HEK293 (cell line): ENCODE data around the gene BIRC7.
A peak's percentile ranks its signal among the peaks of the same experiment; 100 is the strongest.

Experiments
- IKZF3 ChIP-seq: fragments of 450-650 bp; IDR thresholded peaks from 2 replicates; pipeline ENCODE4 v1.5.0; 2018; ENCODE audit warnings: missing biosample characterization, mild to moderate bottlenecking, missing genetic modification characterization, moderate library complexity
- KLF10 ChIP-seq: fragments of 450-650 bp; IDR thresholded peaks from 2 replicates; pipeline ENCODE4 v1.5.1; 2018; ENCODE audit warnings: missing biosample characterization, mild to moderate bottlenecking, missing genetic modification characterization
- MEIS1 ChIP-seq: sonication (generic); formaldehyde crosslinking; IDR thresholded peaks from 2 replicates; pipeline ENCODE4 v1.8.1; 2022; ENCODE audit warnings: missing genetic modification reagents, mild to moderate bottlenecking, borderline replicate concordance
- OVOL3 ChIP-seq: fragments of 450-650 bp; formaldehyde crosslinking; IDR thresholded peaks from 2 replicates; pipeline ENCODE4 v1.5.1; 2016; ENCODE audit warnings: missing biosample characterization, missing genetic modification characterization
- SP7 ChIP-seq: fragments of 450-650 bp; formaldehyde crosslinking; IDR thresholded peaks from 2 replicates; pipeline ENCODE4 v1.5.1; 2016; ENCODE audit warnings: missing biosample characterization, missing genetic modification characterization
- ZBTB21 ChIP-seq: fragments of 450-650 bp; formaldehyde crosslinking; IDR thresholded peaks from 2 replicates; pipeline ENCODE4 v1.5.1; 2017; ENCODE audit warnings: missing biosample characterization, missing genetic modification characterization
- ZBTB48 ChIP-seq: fragments of 450-650 bp; formaldehyde crosslinking; IDR thresholded peaks from 2 replicates; pipeline ENCODE4 v1.5.1; 2016; ENCODE audit warnings: missing biosample characterization, missing genetic modification characterization
- ZBTB7A ChIP-seq: fragments of 450-650 bp; formaldehyde crosslinking; IDR thresholded peaks from 2 replicates; pipeline ENCODE4 v1.5.1; 2016; ENCODE audit warnings: low read depth, missing biosample characterization, missing genetic modification characterization
- ZFHX2 ChIP-seq: fragments of 450-650 bp; formaldehyde crosslinking; conservative IDR thresholded peaks from 2 replicates; pipeline ENCODE4 v1.5.1; 2016; ENCODE audit warnings: missing biosample characterization, missing genetic modification characterization
- ZFP37 ChIP-seq: fragments of 450-650 bp; formaldehyde crosslinking; IDR thresholded peaks from 2 replicates; pipeline ENCODE4 v1.5.1; 2016; ENCODE audit warnings: missing biosample characterization, missing genetic modification characterization
- ZFP41 ChIP-seq: fragments of 450-650 bp; formaldehyde crosslinking; IDR thresholded peaks from 2 replicates; pipeline ENCODE4 v1.5.1; 2016; ENCODE audit warnings: missing biosample characterization, missing genetic modification characterization, borderline replicate concordance
- ZNF10 ChIP-seq: fragments of 450-650 bp; formaldehyde crosslinking; IDR thresholded peaks from 2 replicates; pipeline ENCODE4 v1.5.1; 2017; ENCODE audit warnings: missing biosample characterization, missing genetic modification characterization
- ZNF132 ChIP-seq: fragments of 450-650 bp; formaldehyde crosslinking; IDR thresholded peaks from 2 replicates; pipeline ENCODE4 v1.5.1; 2017; ENCODE audit warnings: missing biosample characterization, missing genetic modification characterization, borderline replicate concordance
- ZNF157 ChIP-seq: fragments of 450-650 bp; formaldehyde crosslinking; IDR thresholded peaks from 2 replicates; pipeline ENCODE4 v1.5.1; 2016; ENCODE audit warnings: missing biosample characterization, missing genetic modification characterization
- ZNF335 ChIP-seq: fragments of 450-650 bp; formaldehyde crosslinking; conservative IDR thresholded peaks from 2 replicates; pipeline ENCODE4 v1.5.1; 2016; ENCODE audit warnings: missing biosample characterization, missing genetic modification characterization
- ZNF341 ChIP-seq: fragments of 450-650 bp; formaldehyde crosslinking; IDR thresholded peaks from 2 replicates; pipeline ENCODE4; 2016; ENCODE audit warnings: low read depth, missing biosample characterization, missing genetic modification characterization
- ZNF354C ChIP-seq: fragments of 450-650 bp; formaldehyde crosslinking; IDR thresholded peaks from 2 replicates; pipeline ENCODE4 v1.5.1; 2016; ENCODE audit warnings: missing biosample characterization, missing genetic modification characterization, low read depth, borderline replicate concordance
- ZNF37A ChIP-seq: fragments of 450-650 bp; IDR thresholded peaks from 2 replicates; pipeline ENCODE4 v1.5.1; 2018; ENCODE audit warnings: missing biosample characterization, missing genetic modification characterization
- ZNF394 ChIP-seq: fragments of 450-650 bp; formaldehyde crosslinking; IDR thresholded peaks from 2 replicates; pipeline ENCODE4 v1.5.1; 2016; ENCODE audit warnings: missing biosample characterization, missing genetic modification characterization, mild to moderate bottlenecking, moderate library complexity, borderline replicate concordance
- ZNF416 ChIP-seq: fragments of 450-650 bp; formaldehyde crosslinking; IDR thresholded peaks from 2 replicates; pipeline ENCODE4 v1.5.1; 2016; ENCODE audit warnings: missing biosample characterization, missing genetic modification characterization
- ZNF473 ChIP-seq: fragments of 450-650 bp; formaldehyde crosslinking; IDR thresholded peaks from 2 replicates; pipeline ENCODE4 v1.5.1; 2017; ENCODE audit warnings: missing biosample characterization, missing genetic modification characterization
- ZNF530 ChIP-seq: fragments of 450-650 bp; formaldehyde crosslinking; IDR thresholded peaks from 2 replicates; pipeline ENCODE4 v1.5.1; 2016; ENCODE audit warnings: low read depth, missing biosample characterization, missing genetic modification characterization
- ZNF549 ChIP-seq: fragments of 450-650 bp; IDR thresholded peaks from 2 replicates; pipeline ENCODE4 v1.5.1; 2018; ENCODE audit warnings: missing biosample characterization, missing genetic modification characterization, mild to moderate bottlenecking, inconsistent platforms, moderate library complexity
- ZNF561 ChIP-seq: fragments of 450-650 bp; IDR thresholded peaks from 2 replicates; pipeline ENCODE4 v1.5.1; 2018; ENCODE audit warnings: missing biosample characterization, missing genetic modification characterization, borderline replicate concordance
- ZNF580 ChIP-seq: fragments of 450-650 bp; formaldehyde crosslinking; IDR thresholded peaks from 2 replicates; pipeline ENCODE4 v1.5.1; 2016; ENCODE audit warnings: missing biosample characterization, missing genetic modification characterization
- ZNF585B ChIP-seq: fragments of 450-650 bp; formaldehyde crosslinking; IDR thresholded peaks from 2 replicates; pipeline ENCODE4 v1.5.1; 2016; ENCODE audit warnings: missing biosample characterization, missing genetic modification characterization
- ZNF596 ChIP-seq: fragments of 450-650 bp; IDR thresholded peaks from 2 replicates; pipeline ENCODE4 v1.5.0; 2018; ENCODE audit warnings: missing biosample characterization, mild to moderate bottlenecking, missing genetic modification characterization, moderate library complexity
- ZNF626 ChIP-seq: fragments of 450-650 bp; sonication (Bioruptor Pico); formaldehyde crosslinking; IDR thresholded peaks from 2 replicates; pipeline ENCODE4 v1.5.1; 2018; ENCODE audit warnings: missing biosample characterization, missing genetic modification characterization, inconsistent platforms
- ZNF792 ChIP-seq: fragments of 450-650 bp; formaldehyde crosslinking; IDR thresholded peaks from 2 replicates; pipeline ENCODE4 v1.5.1; 2016; ENCODE audit warnings: missing biosample characterization, missing genetic modification characterization
- ZNF843 ChIP-seq: fragments of 450-650 bp; formaldehyde crosslinking; IDR thresholded peaks from 2 replicates; pipeline ENCODE4 v1.5.1; 2016; ENCODE audit warnings: missing biosample characterization, missing genetic modification characterization
- ZSCAN16 ChIP-seq: fragments of 450-650 bp; formaldehyde crosslinking; IDR thresholded peaks from 2 replicates; pipeline ENCODE4 v1.5.1; 2016; ENCODE audit warnings: missing biosample characterization, missing genetic modification characterization
- TF ChIP-seq, protein P1 (sequence below): fragments of 450-650 bp; formaldehyde crosslinking; IDR thresholded peaks from 2 replicates; pipeline ENCODE4 v1.5.1; 2016; ENCODE audit warnings: missing biosample characterization, missing genetic modification characterization
- TF ChIP-seq, protein P2 (sequence below): fragments of 450-650 bp; formaldehyde crosslinking; IDR thresholded peaks from 2 replicates; pipeline ENCODE4 v1.5.1; 2016; ENCODE audit warnings: missing biosample characterization, missing genetic modification characterization
- TF ChIP-seq, protein P3 (sequence below): fragments of 450-650 bp; formaldehyde crosslinking; IDR thresholded peaks from 2 replicates; pipeline ENCODE4 v1.5.1; 2016; ENCODE audit warnings: missing biosample characterization, missing genetic modification characterization
- TF ChIP-seq, protein P4 (sequence below): fragments of 450-650 bp; formaldehyde crosslinking; IDR thresholded peaks from 2 replicates; pipeline ENCODE4 v1.5.1; 2017; ENCODE audit warnings: missing biosample characterization, missing genetic modification characterization

The BIRC7 gene

GRCh38 chr20:63272105-63273058 lies 36.7 kb downstream of the BIRC7 start, which contains the start of gene ARFGAP1 (continued):
- TF ChIP-seq ZNF580 (tag by site-specific recombination) (no peak), ZBTB7A (tag by site-specific recombination) (no peak), ZNF132 (tag by site-specific recombination) (no peak), SP7 (tag by site-specific recombination) (no peak), ZNF596 (tag by site-specific recombination) (no peak), ZNF530 (no peak), ZNF416 (tag by site-specific recombination) (no peak), ZNF585B (no peak), ZNF10 (no peak), ZBTB21 (tag by site-specific recombination) (no peak), ZNF354C (tag by site-specific recombination) (no peak), ZFHX2 (tag by site-specific recombination) (peak; percentile 79), ZNF561 (no peak), MEIS1 (CRISPR knock-in tag) (no peak), ZNF37A (tag by site-specific recombination) (no peak), ZNF394 (tag by site-specific recombination) (no peak), ZSCAN16 (tag by site-specific recombination) (no peak), ZNF626 (tag by site-specific recombination) (no peak), ZNF549 (tag by site-specific recombination) (no peak), ZNF473 (tag by site-specific recombination) (no peak), OVOL3 (tag by site-specific recombination) (no peak), ZNF792 (tag by site-specific recombination) (no peak), ZNF843 (no peak), ZNF341 (peak; percentile 82), ZFP41 (no peak), KLF10 (no peak), ZNF335 (peak; percentile 63), ZNF157 (tag by site-specific recombination) (no peak), ZBTB48 (tag by site-specific recombination) (no peak), ZFP37 (tag by site-specific recombination) (no peak), IKZF3 (no peak)
- TF ChIP-seq, protein P1, sequence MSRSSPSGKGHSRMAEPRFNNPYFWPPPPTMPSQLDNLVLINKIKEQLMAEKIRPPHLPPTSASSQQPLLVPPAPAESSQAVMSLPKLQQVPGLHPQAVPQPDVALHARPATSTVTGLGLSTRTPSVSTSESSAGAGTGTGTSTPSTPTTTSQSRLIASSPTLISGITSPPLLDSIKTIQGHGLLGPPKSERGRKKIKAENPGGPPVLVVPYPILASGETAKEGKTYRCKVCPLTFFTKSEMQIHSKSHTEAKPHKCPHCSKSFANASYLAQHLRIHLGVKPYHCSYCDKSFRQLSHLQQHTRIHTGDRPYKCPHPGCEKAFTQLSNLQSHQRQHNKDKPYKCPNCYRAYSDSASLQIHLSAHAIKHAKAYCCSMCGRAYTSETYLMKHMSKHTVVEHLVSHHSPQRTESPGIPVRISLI (tag by site-specific recombination), result no peak
- TF ChIP-seq, protein P2, sequence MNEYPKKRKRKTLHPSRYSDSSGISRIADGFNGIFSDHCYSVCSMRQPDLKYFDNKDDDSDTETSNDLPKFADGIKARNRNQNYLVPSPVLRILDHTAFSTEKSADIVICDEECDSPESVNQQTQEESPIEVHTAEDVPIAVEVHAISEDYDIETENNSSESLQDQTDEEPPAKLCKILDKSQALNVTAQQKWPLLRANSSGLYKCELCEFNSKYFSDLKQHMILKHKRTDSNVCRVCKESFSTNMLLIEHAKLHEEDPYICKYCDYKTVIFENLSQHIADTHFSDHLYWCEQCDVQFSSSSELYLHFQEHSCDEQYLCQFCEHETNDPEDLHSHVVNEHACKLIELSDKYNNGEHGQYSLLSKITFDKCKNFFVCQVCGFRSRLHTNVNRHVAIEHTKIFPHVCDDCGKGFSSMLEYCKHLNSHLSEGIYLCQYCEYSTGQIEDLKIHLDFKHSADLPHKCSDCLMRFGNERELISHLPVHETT (tag by site-specific recombination), result no peak
- TF ChIP-seq, protein P3, sequence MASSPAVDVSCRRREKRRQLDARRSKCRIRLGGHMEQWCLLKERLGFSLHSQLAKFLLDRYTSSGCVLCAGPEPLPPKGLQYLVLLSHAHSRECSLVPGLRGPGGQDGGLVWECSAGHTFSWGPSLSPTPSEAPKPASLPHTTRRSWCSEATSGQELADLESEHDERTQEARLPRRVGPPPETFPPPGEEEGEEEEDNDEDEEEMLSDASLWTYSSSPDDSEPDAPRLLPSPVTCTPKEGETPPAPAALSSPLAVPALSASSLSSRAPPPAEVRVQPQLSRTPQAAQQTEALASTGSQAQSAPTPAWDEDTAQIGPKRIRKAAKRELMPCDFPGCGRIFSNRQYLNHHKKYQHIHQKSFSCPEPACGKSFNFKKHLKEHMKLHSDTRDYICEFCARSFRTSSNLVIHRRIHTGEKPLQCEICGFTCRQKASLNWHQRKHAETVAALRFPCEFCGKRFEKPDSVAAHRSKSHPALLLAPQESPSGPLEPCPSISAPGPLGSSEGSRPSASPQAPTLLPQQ, result no peak
- TF ChIP-seq, protein P4, sequence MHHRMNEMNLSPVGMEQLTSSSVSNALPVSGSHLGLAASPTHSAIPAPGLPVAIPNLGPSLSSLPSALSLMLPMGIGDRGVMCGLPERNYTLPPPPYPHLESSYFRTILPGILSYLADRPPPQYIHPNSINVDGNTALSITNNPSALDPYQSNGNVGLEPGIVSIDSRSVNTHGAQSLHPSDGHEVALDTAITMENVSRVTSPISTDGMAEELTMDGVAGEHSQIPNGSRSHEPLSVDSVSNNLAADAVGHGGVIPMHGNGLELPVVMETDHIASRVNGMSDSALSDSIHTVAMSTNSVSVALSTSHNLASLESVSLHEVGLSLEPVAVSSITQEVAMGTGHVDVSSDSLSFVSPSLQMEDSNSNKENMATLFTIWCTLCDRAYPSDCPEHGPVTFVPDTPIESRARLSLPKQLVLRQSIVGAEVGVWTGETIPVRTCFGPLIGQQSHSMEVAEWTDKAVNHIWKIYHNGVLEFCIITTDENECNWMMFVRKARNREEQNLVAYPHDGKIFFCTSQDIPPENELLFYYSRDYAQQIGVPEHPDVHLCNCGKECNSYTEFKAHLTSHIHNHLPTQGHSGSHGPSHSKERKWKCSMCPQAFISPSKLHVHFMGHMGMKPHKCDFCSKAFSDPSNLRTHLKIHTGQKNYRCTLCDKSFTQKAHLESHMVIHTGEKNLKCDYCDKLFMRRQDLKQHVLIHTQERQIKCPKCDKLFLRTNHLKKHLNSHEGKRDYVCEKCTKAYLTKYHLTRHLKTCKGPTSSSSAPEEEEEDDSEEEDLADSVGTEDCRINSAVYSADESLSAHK (tag by site-specific recombination), result no peak
